ENCODE results near the gene PTPRR. TPM values are rescaled to one million over a fixed set of nuclear protein-coding genes. Genes with fewer than 3 reads are reported as not detected.

The PTPRR gene
- total and polyA plus RNA-seq, 12 donors = 0.11 to 3.7 (median 0.56) TPM; not detected in 1

DNA sequence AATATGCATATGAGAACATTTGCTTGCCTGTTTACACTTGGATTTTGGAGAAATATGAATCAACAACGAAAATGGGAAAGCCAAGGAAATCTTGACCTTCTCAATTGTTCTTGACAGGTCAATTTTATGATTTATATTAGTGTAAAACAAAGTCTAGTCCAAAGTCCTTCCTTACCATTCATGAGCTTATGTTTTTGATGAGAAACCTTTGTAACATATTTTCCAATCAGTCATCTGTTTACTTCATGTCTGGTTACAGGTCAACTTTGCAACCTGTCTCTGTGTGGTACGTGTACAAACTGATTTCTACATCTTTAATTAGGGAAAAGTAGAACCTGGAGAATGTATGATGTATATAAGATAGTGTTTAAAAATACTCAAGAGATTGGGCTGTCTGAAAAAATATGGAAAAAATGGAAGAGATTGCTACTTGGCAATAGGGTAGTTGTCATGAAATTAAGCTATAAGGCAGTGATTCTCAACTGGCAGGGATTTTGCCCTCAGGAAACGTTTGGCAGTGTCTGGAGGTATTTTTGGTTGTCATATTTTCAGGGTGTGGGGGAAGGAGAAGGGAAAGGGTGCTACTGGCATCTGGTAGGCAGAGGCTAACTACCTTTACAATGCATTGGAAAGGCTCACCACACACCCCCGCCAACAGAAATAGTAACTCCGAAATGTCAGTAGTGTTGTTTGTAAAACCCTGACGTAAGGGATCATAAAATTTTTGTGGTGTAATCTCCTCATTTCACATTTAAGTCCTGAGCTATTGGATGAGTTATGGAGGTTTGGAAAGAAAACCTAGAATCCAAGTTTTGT is 172.9 kb downstream of the PTPRR start:
- Histone ChIP-seq H3K27me3 (no peaks in the 10 kb centered on the region), H3K4me3 (no peak overlapping the region), H3K27ac (no peak overlapping the region), H3K9me3 (replicated peaks in 1 of 3) (no peaks in the 10 kb centered on the region), H3K4me1 (replicated peaks in 1 of 2) (no peaks in the 10 kb centered on the region), H3K36me3 (replicated peaks in 1 of 2) (no peaks in the 10 kb centered on the region)
- no peak for DNase-seq
- TF ChIP-seq POLR2A (IDR thresholded peaks at IDR 0.05) (no peak), CTCF (IDR thresholded peaks at IDR 0.05) (no peak)
- WGBS, 4 donors = 71 to 81% (median 76%) methylated on average over 6 of the region's 6 CpGs
- intact Hi-C loops (cut with DNase I) = no loop called here

GRCh38 chr12:70745048-70745447 is 175.5 kb downstream of the PTPRR start:
- 70 to 88% (median 79%) methylated on average over 7 of the region's 7 CpGs for WGBS, 4 donors
- intact Hi-C loops (cut with DNase I) = no loop called here

DNA sequence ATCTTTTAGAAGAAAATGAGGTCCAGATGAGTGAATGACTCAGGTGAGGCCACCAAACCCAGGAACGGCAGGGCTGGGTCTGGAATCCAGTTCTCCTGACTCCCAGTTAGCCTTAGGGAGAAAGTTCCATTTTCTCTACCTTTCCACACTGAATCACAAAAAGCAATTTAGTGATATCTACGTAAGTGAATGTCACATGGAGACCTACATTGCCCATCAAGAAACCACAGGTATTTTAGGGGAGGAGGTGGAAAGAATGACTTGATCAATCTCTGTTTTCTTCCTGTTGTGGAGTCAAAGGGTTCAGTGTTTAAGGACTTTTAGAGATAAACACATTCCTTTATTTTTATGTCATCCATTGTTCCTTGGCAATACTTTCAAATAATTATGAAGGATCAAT is 176.4 kb downstream of the PTPRR start:
- H3K27ac ChIP-seq = no peak overlapping the region
- H3K36me3 ChIP-seq (replicated peaks in 1 of 2) = no peaks in the 10 kb centered on the region
- intact Hi-C loops (cut with DNase I) = no loop called here

More at GRCh38 chr12:70745048-70745447, 175.5 kb downstream of the PTPRR start:
- Histone ChIP-seq H3K27me3 (no peaks in the 10 kb centered on the region), H3K4me1 (replicated peaks in 1 of 2) (no peaks in the 10 kb centered on the region), H3K36me3 (replicated peaks in 1 of 2) (no peaks in the 10 kb centered on the region), H3K4me3 (no peak overlapping the region), H3K9me3 (replicated peaks in 1 of 3) (no peaks in the 10 kb centered on the region), H3K27ac (no peak overlapping the region)
- DNase-seq = no peak
- no peak for TF ChIP-seq CTCF (IDR thresholded peaks at IDR 0.05)
- TF ChIP-seq POLR2A (IDR thresholded peaks at IDR 0.05) = no peak

DNA sequence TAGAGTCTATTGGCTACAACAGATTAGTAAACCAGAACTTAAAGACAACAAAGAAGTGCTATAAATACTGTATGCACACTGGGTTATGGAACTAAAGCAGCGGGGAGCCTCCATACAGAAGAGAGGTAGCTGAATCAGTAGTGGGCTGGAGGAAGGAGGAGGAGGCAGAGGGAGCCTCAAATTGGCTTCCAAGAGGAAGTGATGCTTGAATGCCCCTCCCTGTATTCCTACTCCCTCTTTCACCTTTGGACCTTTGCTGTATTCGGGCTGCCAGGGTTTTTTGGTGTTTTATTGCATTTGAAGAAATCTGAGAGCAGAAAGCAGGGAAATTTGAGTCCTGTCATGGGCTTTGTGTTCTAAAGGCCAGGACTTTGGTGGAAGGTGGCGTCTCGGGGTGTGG is 179.3 kb downstream of the PTPRR start:
- 67 to 88% (median 84%) methylated on average over 4 of the region's 4 CpGs for WGBS, 4 donors
- H3K27ac ChIP-seq = no peak overlapping the region
- intact Hi-C loops (cut with DNase I) = no loop called here

More for the DNA sequence above, 176.4 kb downstream of the PTPRR start:
- Histone ChIP-seq H3K9me3 (replicated peaks in 1 of 3) (no peaks in the 10 kb centered on the region), H3K4me1 (replicated peaks in 1 of 2) (no peaks in the 10 kb centered on the region), H3K4me3 (no peak overlapping the region), H3K27me3 (no peaks in the 10 kb centered on the region)
- no peak for DNase-seq
- no peak for TF ChIP-seq CTCF (IDR thresholded peaks at IDR 0.05)
- WGBS, 4 donors = 68 to 80% (median 77%) methylated on average over 2 of the region's 2 CpGs

More for the DNA sequence above, 179.3 kb downstream of the PTPRR start:
- TF ChIP-seq POLR2A (IDR thresholded peaks at IDR 0.05) = no peak
- TF ChIP-seq CTCF (IDR thresholded peaks at IDR 0.05) = no peak
- Histone ChIP-seq H3K36me3 (replicated peaks in 1 of 2) (no peaks in the 10 kb centered on the region), H3K4me1 (replicated peaks in 1 of 2) (no peaks in the 10 kb centered on the region), H3K4me3 (no peak overlapping the region), H3K27me3 (no peaks in the 10 kb centered on the region), H3K9me3 (replicated peaks in 1 of 3) (no peaks in the 10 kb centered on the region)
- no peak for DNase-seq

Data from adrenal gland (tissue), 12 donors.